HG02943 (cell line): Measurements from ENCODE around the gene LOXL1.
"Not testable (repeated sequence)": the region's sequence is repeated elsewhere in the genome, so short reads cannot be mapped to it uniquely, and the experiment has no call there.

Experiments used
- ATAC-seq: cut with Tn5 transposase; IDR thresholded peaks from one replicate; pipeline ENCODE4 v1.9.1; 2021; ENCODE audit warnings: mild to moderate bottlenecking, low read depth, moderate library complexity; ENCODE audit not compliant: unreplicated experiment

Gene LOXL1

DNA sequence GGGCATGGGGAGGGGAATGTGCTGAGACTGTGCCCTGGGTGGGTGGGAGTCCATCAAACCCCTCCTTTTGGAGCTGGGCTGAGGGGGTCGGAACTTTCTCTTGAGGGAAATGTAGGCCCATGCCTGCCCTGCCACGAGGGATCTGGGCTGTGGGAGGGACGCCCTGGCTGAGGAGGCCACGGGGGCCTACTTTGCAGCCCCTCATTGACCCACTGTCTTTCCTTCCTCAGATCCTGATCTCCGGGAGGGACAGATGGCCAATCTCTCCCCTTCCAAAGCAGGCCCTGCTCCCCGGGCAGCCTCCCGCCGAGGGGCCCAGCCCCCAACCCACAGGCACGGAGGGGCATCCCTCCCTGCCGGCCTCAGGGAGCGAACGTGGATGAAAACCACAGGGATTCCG is 25.3 kb downstream of the LOXL1 start:
- ATAC-seq = no peak

GRCh38 chr15:73952171-73952912 is 26.1 kb downstream of the LOXL1 start:
- no peak for ATAC-seq

- no peak for ATAC-seq
Measured at GRCh38 chr15:73952913-73953750, 26.9 kb downstream of the LOXL1 start.

GRCh38 chr15:73954188-73955145 is 28.2 kb downstream of the LOXL1 start:
- no peak for ATAC-seq

- no peak for ATAC-seq
Measured at GRCh38 chr15:73955326-73955725, 29.1 kb downstream of the LOXL1 start.

GRCh38 chr15:73955861-73956742 is 29.8 kb downstream of the LOXL1 start:
- no peak for ATAC-seq

DNA sequence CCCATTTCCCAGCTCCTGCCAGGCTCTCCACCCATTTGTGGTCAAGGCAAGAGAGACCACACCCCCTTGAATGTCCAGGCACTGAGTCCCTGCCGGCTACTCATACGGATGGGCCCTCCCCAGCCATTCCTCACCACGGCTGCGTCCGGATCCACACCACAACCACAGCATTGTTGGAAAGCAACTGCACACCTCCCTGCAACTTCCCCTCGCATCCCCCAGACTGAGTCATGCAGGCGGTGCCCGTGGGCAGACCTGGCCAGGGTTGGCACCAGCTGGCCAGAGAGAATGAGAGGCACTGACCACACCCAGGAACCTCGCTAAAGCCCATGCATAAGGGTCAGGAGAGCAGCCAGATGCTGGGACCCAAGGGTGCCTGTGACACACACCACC is 30.5 kb downstream of the LOXL1 start:
- no peak for ATAC-seq

DNA sequence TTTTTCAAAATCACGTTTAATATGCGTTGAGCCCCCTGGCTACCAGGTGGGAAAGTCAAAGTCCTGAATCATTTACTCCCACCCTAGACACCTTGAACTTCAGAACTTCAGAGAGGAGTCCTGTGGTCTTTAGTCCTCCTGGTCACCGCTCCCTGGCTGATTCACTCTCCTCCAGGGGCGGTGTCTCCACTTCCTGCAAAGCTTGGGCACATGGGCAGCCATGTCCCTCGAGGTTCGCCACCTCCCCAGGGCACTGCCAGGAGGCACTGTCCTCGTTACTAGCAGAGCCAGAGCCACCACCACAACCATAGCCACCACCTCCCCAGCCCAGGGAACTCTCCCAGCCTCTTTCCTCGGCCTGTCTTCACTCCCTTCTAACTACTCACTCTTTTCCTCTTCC is 31.0 kb downstream of the LOXL1 start:
- no peak for ATAC-seq

DNA sequence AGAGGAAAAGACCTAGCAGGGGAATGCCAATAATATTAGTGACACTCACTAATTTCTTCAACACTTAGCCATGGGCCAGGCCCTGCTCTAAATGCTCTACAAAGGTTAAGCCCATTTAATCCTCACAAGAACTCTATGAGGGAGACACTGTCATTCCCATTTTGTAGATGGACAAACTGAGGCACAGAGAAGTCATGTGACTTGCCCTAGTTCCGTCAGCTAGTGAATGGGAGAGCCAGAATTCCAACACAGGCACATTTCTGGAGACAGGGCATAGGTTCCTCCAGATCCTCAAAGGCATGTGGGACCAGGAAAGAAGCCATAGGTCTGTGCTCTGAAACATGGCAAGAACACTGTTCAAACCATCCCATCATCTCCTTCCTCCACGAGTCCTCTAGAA is 31.5 kb downstream of the LOXL1 start:
- ATAC-seq = no peak

DNA sequence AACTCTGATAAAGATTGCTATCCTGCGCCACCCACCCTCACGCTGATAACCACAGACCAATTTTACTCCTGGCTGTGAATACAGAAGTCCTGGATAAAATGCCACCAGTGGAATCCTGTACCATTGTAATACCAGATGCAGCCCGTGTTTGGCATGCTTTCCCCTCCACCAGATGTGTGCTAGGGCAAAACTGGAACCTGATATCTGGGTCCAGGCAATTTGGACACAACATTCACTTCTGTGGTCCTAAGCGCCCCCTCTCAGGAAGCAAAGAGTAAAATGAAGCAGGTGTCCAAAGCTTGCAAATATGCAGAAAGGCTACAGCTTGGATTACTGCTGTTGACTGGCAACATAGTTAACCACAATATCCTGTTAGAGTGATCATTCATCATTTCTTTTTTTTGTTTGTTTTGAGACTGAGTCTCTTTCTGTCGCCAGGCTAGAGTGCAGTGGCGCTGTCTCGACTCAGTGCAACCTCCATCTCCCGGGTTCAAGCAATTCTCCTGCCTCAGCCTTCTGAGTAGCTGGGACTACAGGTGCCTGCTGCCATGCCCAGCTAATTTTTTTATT is 32.8 kb downstream of the LOXL1 start:
- no peak for ATAC-seq

GRCh38 chr15:73959801-73960200 is 33.5 kb downstream of the LOXL1 start:
- no peak for ATAC-seq

GRCh38 chr15:73960472-73961070 is 34.3 kb downstream of the LOXL1 start:
- ATAC-seq = not testable (repeated sequence)

DNA sequence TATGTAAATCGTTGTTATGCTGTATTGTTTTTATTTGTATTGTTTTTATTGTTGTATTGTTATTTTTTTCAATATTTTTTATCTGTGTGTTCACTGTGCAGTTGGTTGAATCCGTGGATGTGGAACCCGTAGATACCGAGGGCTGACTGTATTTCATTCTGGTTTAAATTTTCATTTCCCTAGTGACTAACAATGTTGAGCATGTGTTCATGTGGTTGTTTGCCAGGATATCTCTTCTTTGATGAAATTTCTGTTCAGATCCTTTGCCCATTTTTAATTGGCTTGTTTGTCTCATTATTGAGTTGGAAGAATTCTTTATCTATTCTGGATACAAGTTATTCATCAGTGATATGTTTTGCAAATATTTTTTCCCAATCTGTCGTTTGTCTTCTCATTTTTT is 36.2 kb downstream of the LOXL1 start:
- no peak for ATAC-seq

DNA sequence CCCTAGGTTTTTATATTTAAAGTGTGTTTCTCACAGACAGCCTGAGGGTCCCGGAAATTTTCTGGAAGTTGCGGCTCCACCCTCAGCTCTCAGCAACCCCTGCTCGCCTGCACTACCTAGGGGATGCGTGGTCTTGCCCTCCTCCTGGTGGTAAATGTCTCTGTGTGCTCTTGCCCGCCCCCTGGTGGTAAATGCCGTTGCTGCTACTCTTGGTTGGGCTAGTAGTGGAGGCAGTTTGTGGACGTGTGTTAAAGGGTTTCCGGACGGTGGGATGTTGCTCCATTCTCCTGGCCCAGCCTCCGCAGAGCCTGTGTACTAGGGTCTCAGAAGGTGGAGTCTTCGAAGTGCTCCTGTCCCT is 38.5 kb downstream of the LOXL1 start:
- no peak for ATAC-seq

DNA sequence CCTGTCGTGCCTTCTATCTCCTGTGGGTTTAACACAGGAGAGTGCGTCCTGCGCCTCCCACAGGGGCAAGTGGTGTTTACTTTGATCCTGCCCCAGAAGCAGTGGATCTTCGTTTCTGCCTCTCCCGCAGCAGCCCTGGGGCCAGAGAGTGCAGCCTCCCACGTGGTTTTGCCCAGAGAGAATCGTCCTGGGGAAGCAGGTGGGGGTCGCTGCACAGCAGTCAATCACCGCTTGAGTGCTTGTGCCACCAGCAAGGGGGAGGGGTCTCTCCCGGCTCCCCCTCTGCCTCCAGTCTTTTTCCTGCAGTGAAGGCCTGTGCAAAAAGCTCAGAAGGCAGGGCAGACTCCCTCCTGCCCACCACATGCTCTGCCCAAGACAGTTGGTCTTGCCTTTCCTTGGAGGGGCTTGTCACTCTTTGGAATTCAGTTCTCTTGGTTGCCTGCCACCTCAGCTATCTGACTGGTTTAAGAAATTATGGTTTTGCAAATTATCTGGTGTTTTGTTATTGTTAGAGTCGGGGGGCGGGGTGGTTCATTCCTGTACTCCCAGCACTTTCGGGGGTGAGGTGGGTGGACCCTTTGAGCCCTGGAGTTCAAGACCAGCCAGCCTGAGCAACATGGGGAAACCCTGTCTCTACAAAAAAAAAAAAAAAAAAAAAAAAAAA is 39.0 kb downstream of the LOXL1 start:
- no peak for ATAC-seq

GRCh38 chr15:73965758-73966113 is 39.5 kb downstream of the LOXL1 start:
- ATAC-seq = no peak

DNA sequence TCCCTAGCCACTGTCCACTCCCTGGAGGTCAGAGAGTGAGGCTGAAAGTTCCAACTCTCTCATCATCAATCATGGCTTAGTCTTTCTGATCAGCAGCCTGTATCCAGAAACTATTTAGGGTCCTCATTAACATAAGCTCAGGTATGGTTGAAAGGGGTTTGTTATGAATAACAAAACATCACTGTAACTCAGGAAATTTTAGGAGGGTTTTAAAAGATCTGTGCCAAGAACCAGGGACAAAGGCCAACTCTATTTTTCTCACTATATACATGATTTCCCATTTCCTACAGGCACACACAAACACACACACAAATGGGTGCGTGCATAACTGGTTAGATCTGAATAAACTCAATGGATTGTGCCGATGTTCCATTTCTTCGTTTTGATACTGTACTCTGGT is 42.2 kb downstream of the LOXL1 start:
- no peak for ATAC-seq

GRCh38 chr15:73969151-73969759 is 43.0 kb downstream of the LOXL1 start:
- no peak for ATAC-seq
